Measurements from ENCODE around the gene DPH6. TPM values are rescaled to one million over a fixed set of nuclear protein-coding genes. Genes with fewer than 3 reads are reported as not detected.
A peak's percentile ranks its signal among the peaks of the same experiment; 100 is the strongest.

The DPH6 gene
- total RNA-seq, 1 donor from 2014 or later = 7.8 TPM

- TF ChIP-seq CTCF (IDR thresholded peaks at IDR 0.05) = no peak
- no peak for DNase-seq (ENCODE audit: low spot score)
Observed at GRCh38 chr15:35427091-35427490, 118.9 kb downstream of the DPH6 start.

GRCh38 chr15:35410775-35411174 is 135.2 kb downstream of the DPH6 start:
- Mint-ChIP-seq H3K4me1 (ENCODE audit: low read depth) (no peaks in the 10 kb centered on the region), H3K9me3 (ENCODE audit: low read depth) (peaks cover 9% of the 10 kb centered on the region), H3K27me3 (ENCODE audit: low read depth) (no peaks in the 10 kb centered on the region), H3K4me3 (ENCODE audit: unreplicated experiment) (no peak overlapping the region), H3K27ac (ENCODE audit: unreplicated experiment) (no peak overlapping the region), H3K36me3 (ENCODE audit: low read depth) (no peaks in the 10 kb centered on the region)
- no peak for DNase-seq (ENCODE audit: low spot score)
- TF ChIP-seq CTCF (IDR thresholded peaks at IDR 0.05) = no peak

More at GRCh38 chr15:35427091-35427490, 118.9 kb downstream of the DPH6 start:
- H3K27me3 Mint-ChIP-seq (ENCODE audit: low read depth) = no peaks in the 10 kb centered on the region
- no peak overlapping the region for H3K4me3 Mint-ChIP-seq (ENCODE audit: unreplicated experiment)
- H3K4me1 Mint-ChIP-seq (ENCODE audit: low read depth) = peaks cover 20% of the 10 kb centered on the region
- H3K36me3 Mint-ChIP-seq (ENCODE audit: low read depth) = no peaks in the 10 kb centered on the region
- H3K9me3 Mint-ChIP-seq (ENCODE audit: low read depth) = peaks cover 10% of the 10 kb centered on the region
- peak overlapping the region; percentile 77 for H3K27ac Mint-ChIP-seq (ENCODE audit: unreplicated experiment)

- no peak for TF ChIP-seq CTCF (IDR thresholded peaks at IDR 0.05)
- H3K36me3 Mint-ChIP-seq (ENCODE audit: low read depth) = peaks cover 3% of the 10 kb centered on the region
- no peaks in the 10 kb centered on the region for H3K4me1 Mint-ChIP-seq (ENCODE audit: low read depth)
- H3K4me3 Mint-ChIP-seq (ENCODE audit: unreplicated experiment) = no peak overlapping the region
- DNase-seq (ENCODE audit: low spot score) = no peak
- H3K27ac Mint-ChIP-seq (ENCODE audit: unreplicated experiment) = no peak overlapping the region
- H3K27me3 Mint-ChIP-seq (ENCODE audit: low read depth) = no peaks in the 10 kb centered on the region
- H3K9me3 Mint-ChIP-seq (ENCODE audit: low read depth) = peaks cover 3% of the 10 kb centered on the region
Observed at GRCh38 chr15:35399901-35400300, 146.1 kb downstream of the DPH6 start.

- no peak overlapping the region for H3K27ac Mint-ChIP-seq (ENCODE audit: unreplicated experiment)
- no peaks in the 10 kb centered on the region for H3K27me3 Mint-ChIP-seq (ENCODE audit: low read depth)
- H3K4me3 Mint-ChIP-seq (ENCODE audit: unreplicated experiment) = no peak overlapping the region
- peaks cover 3% of the 10 kb centered on the region for H3K36me3 Mint-ChIP-seq (ENCODE audit: low read depth)
- no peaks in the 10 kb centered on the region for H3K4me1 Mint-ChIP-seq (ENCODE audit: low read depth)
- TF ChIP-seq CTCF (IDR thresholded peaks at IDR 0.05) = no peak
- H3K9me3 Mint-ChIP-seq (ENCODE audit: low read depth) = no peaks in the 10 kb centered on the region
- DNase-seq (ENCODE audit: low spot score) = no peak
Observed at GRCh38 chr15:35397027-35397426, 148.9 kb downstream of the DPH6 start.

- no peak for TF ChIP-seq CTCF (IDR thresholded peaks at IDR 0.05)
- Mint-ChIP-seq H3K27me3 (ENCODE audit: low read depth) (no peaks in the 10 kb centered on the region), H3K9me3 (ENCODE audit: low read depth) (peaks cover 12% of the 10 kb centered on the region), H3K36me3 (ENCODE audit: low read depth) (peaks cover 6% of the 10 kb centered on the region), H3K4me1 (ENCODE audit: low read depth) (no peaks in the 10 kb centered on the region), H3K27ac (ENCODE audit: unreplicated experiment) (no peak overlapping the region), H3K4me3 (ENCODE audit: unreplicated experiment) (no peak overlapping the region)
- DNase-seq (ENCODE audit: low spot score) = no peak
Observed at GRCh38 chr15:35394416-35394815, 151.5 kb downstream of the DPH6 start.
